Measurements from ENCODE around the gene N4BP2. TPM values are rescaled to one million over a fixed set of nuclear protein-coding genes. Genes with fewer than 3 reads are reported as not detected.
"Not testable (repeated sequence)": the region's sequence is repeated elsewhere in the genome, so short reads cannot be mapped to it uniquely, and the experiment has no call there.

N4BP2 gene
- total and polyA plus RNA-seq, 5 experiments from 2014 or later: 10.7 to 19.0 (median 14.3) TPM

GRCh38 chr4:40107150-40107549 is 50.5 kb downstream of the N4BP2 start:
- H3K4me1 Mint-ChIP-seq, H3K27me3 Mint-ChIP-seq, H3K9me3 Mint-ChIP-seq, H3K4me3 Mint-ChIP-seq, DNase-seq, H3K27ac Mint-ChIP-seq, ATAC-seq, POLR2A ChIA-PET: not testable (repeated sequence)
- peaks cover 18 to 81% (median 36%) of the 10 kb centered on the region in 3 donors for H3K36me3 Mint-ChIP-seq

GRCh38 chr4:40112027-40112792 is 55.6 kb downstream of the N4BP2 start:
- ATAC-seq (no peak), DNase-seq (no peak)
- H3K9me3 Mint-ChIP-seq: no peaks in the 10 kb centered on the region
- H3K4me3 Mint-ChIP-seq: no peak overlapping the region
- no peak overlapping the region for H3K27ac Mint-ChIP-seq
- POLR2A ChIA-PET: interaction anchor here (0.9 kb wide), 1 partner anchor 14 kb away, joined by 3 read pairs; no protein-coding TSS in a partner anchor
- no peaks in the 10 kb centered on the region for H3K27me3 Mint-ChIP-seq
- peaks cover 4 to 75% (median 22%) of the 10 kb centered on the region in 3 donors for H3K36me3 Mint-ChIP-seq
- peaks cover 0 to 4% (median 1%) of the 10 kb centered on the region in 4 donors for H3K4me1 Mint-ChIP-seq

- peaks cover 4 to 68% (median 23%) of the 10 kb centered on the region in 3 donors for H3K36me3 Mint-ChIP-seq
- no peak for ATAC-seq
- H3K27ac Mint-ChIP-seq: peak overlapping the region in 1 of 10 donors; percentile 2
- DNase-seq: no peak
- H3K4me1 Mint-ChIP-seq: peaks cover 0 to 4% (median 1%) of the 10 kb centered on the region in 4 donors
- H3K27me3 Mint-ChIP-seq: no peaks in the 10 kb centered on the region
- H3K4me3 Mint-ChIP-seq: no peak overlapping the region
- POLR2A ChIA-PET: no interaction called here
- no peaks in the 10 kb centered on the region for H3K9me3 Mint-ChIP-seq
Measured at GRCh38 chr4:40114206-40114605, 57.6 kb downstream of the N4BP2 start.

- ATAC-seq: no peak
- POLR2A ChIA-PET: no interaction called here
- Mint-ChIP-seq H3K27ac (peak overlapping the region in 3 of 10 donors; percentile 6 to 54 (median 11)), H3K4me1 (peaks cover 10 to 32% (median 29%) of the 10 kb centered on the region in 4 donors), H3K27me3 (no peaks in the 10 kb centered on the region), H3K36me3 (peaks cover 0 to 37% (median 13%) of the 10 kb centered on the region in 3 donors), H3K4me3 (no peak overlapping the region), H3K9me3 (no peaks in the 10 kb centered on the region)
- no peak for DNase-seq
Measured at GRCh38 chr4:40118861-40119260, 62.2 kb downstream of the N4BP2 start.

GRCh38 chr4:40119344-40119743 is 62.7 kb downstream of the N4BP2 start:
- H3K36me3 Mint-ChIP-seq: peaks cover 0 to 32% (median 13%) of the 10 kb centered on the region in 3 donors
- H3K4me3 Mint-ChIP-seq: no peak overlapping the region
- no peak for DNase-seq
- no peaks in the 10 kb centered on the region for H3K9me3 Mint-ChIP-seq
- H3K4me1 Mint-ChIP-seq: peaks cover 8 to 31% (median 27%) of the 10 kb centered on the region in 4 donors
- no peak for ATAC-seq
- POLR2A ChIA-PET: interaction anchor here (0.6 kb wide), 1 partner anchor 220 kb away, joined by 7 read pairs; no protein-coding TSS in a partner anchor
- H3K27me3 Mint-ChIP-seq: no peaks in the 10 kb centered on the region
- no peak overlapping the region for H3K27ac Mint-ChIP-seq

DNA sequence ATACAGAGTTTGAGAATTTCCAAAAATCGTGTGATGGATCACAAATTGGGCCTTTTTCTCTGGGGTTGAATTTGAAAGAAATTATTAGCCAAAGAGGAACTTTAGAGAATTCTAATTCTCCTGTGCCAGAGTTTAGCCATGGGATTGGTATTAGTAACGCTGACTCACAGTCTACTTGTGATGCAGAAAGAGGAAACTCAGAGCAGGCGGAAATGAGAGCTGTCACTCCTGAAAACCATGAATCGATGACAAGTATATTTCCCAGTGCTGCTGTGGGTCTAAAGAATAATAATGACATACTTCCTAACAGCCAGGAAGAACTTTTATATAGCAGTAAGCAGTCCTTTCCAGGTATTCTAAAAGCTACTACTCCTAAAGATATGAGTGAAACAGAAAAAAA is 64.9 kb downstream of the N4BP2 start:
- H3K36me3 Mint-ChIP-seq: peaks cover 0 to 21% (median 13%) of the 10 kb centered on the region in 3 donors
- ATAC-seq (no peak), DNase-seq (peak in 1 of 10 donors; percentile 3)
- peaks cover 9 to 41% (median 40%) of the 10 kb centered on the region in 4 donors for H3K4me1 Mint-ChIP-seq
- H3K9me3 Mint-ChIP-seq: no peaks in the 10 kb centered on the region
- H3K27ac Mint-ChIP-seq: peak overlapping the region in 8 of 10 donors; percentile 17 to 87 (median 62)
- H3K4me3 Mint-ChIP-seq: peak overlapping the region in 1 of 10 donors; percentile 35
- no peaks in the 10 kb centered on the region for H3K27me3 Mint-ChIP-seq
- POLR2A ChIA-PET: interaction anchor here (0.5 kb wide), 2 partner anchors 37 to 196 kb away, joined by 4 to 5 read pairs; no protein-coding TSS in a partner anchor

- POLR2A ChIA-PET: interaction anchor here (0.6 to 0.7 kb wide), 2 partner anchors 19 to 111 kb away, joined by 3 read pairs; no protein-coding TSS in a partner anchor
- ATAC-seq (no peak), DNase-seq (no peak)
- Mint-ChIP-seq H3K27me3 (no peaks in the 10 kb centered on the region), H3K27ac (peak overlapping the region in 9 of 10 donors; percentile 12 to 85 (median 63)), H3K36me3 (peaks cover 0 to 12% (median 9%) of the 10 kb centered on the region in 3 donors), H3K4me3 (peak overlapping the region in 1 of 10 donors; percentile 50), H3K4me1 (peaks cover 9 to 45% (median 41%) of the 10 kb centered on the region in 4 donors), H3K9me3 (no peaks in the 10 kb centered on the region)
Measured at GRCh38 chr4:40122941-40123340, 66.3 kb downstream of the N4BP2 start.

- H3K4me1 Mint-ChIP-seq: peaks cover 9 to 45% (median 40%) of the 10 kb centered on the region in 4 donors
- peak in 7 of 10 donors; percentile 13 to 90 (median 66) for DNase-seq
- H3K36me3 Mint-ChIP-seq: peaks cover 0 to 6% (median 5%) of the 10 kb centered on the region in 3 donors
- no peaks in the 10 kb centered on the region for H3K9me3 Mint-ChIP-seq
- peak overlapping the region in 9 of 10 donors; percentile 33 to 82 (median 65) for H3K4me3 Mint-ChIP-seq
- ATAC-seq: peak; percentile 92 to 95
- POLR2A ChIA-PET: no interaction called here
- H3K27me3 Mint-ChIP-seq: no peaks in the 10 kb centered on the region
- H3K27ac Mint-ChIP-seq: peak overlapping the region; percentile 43 to 95 (median 93)
Measured at GRCh38 chr4:40124690-40125089, 68.0 kb downstream of the N4BP2 start.

GRCh38 chr4:40130401-40131036 is 73.9 kb downstream of the N4BP2 start:
- ATAC-seq: no peak
- Mint-ChIP-seq H3K4me3 (no peak overlapping the region), H3K9me3 (no peaks in the 10 kb centered on the region), H3K36me3 (peaks cover 0 to 18% (median 0%) of the 10 kb centered on the region in 3 donors), H3K27ac (peak overlapping the region in 4 of 10 donors; percentile 14 to 32 (median 29)), H3K4me1 (peaks cover 0 to 8% (median 4%) of the 10 kb centered on the region in 4 donors), H3K27me3 (no peaks in the 10 kb centered on the region)
- POLR2A ChIA-PET: interaction anchor here (1.0 kb wide), 1 partner anchor 102 kb away, joined by 3 read pairs; no protein-coding TSS in a partner anchor
- DNase-seq: no peak

GRCh38 chr4:40132816-40133215 is 76.2 kb downstream of the N4BP2 start:
- H3K27ac Mint-ChIP-seq: no peak overlapping the region
- peaks cover 0 to 13% (median 6%) of the 10 kb centered on the region in 4 donors for H3K4me1 Mint-ChIP-seq
- no peak overlapping the region for H3K4me3 Mint-ChIP-seq
- POLR2A ChIA-PET: no interaction called here
- DNase-seq: no peak
- peaks cover 7 to 36% (median 11%) of the 10 kb centered on the region in 3 donors for H3K36me3 Mint-ChIP-seq
- ATAC-seq: no peak
- H3K9me3 Mint-ChIP-seq: no peaks in the 10 kb centered on the region
- no peaks in the 10 kb centered on the region for H3K27me3 Mint-ChIP-seq

GRCh38 chr4:40134206-40134917 is 77.7 kb downstream of the N4BP2 start:
- Mint-ChIP-seq H3K27ac (no peak overlapping the region), H3K36me3 (peaks cover 7 to 45% (median 19%) of the 10 kb centered on the region in 3 donors), H3K27me3 (no peaks in the 10 kb centered on the region), H3K9me3 (no peaks in the 10 kb centered on the region), H3K4me1 (peaks cover 0 to 14% (median 7%) of the 10 kb centered on the region in 4 donors), H3K4me3 (no peak overlapping the region)
- ATAC-seq (no peak), DNase-seq (no peak)
- POLR2A ChIA-PET: no interaction called here

DNA sequence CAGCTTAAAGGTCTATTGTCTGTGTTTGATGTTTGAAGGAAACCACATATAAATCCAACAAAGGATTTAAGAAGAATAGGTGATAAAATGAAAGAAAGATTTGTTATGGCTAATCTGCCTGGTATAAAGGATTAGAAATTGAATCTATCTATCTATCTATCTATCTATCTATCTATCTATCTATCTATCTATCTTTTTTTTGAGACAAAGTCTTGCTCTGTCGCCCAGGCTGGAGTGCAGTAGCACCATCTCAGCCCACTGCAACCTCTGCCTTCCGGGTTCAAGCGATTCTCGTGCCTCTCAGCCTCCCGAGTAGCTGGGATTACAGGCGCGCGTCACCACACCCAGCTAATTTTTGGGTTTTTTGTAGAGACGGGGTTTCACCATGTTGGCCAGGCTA is 79.6 kb downstream of the N4BP2 start:
- H3K27ac Mint-ChIP-seq, H3K27me3 Mint-ChIP-seq, ATAC-seq, DNase-seq, H3K9me3 Mint-ChIP-seq, H3K4me3 Mint-ChIP-seq: not testable (repeated sequence)
- H3K36me3 Mint-ChIP-seq: peaks cover 7 to 44% (median 22%) of the 10 kb centered on the region in 3 donors
- POLR2A ChIA-PET: interaction anchor here (1.1 kb wide), 1 partner anchor 137 kb away, joined by 3 read pairs; no protein-coding TSS in a partner anchor
- peaks cover 0 to 20% (median 8%) of the 10 kb centered on the region in 4 donors for H3K4me1 Mint-ChIP-seq
